Thyroid gland (tissue), 4 donors: ENCODE measurements around the gene NADSYN1. TPM values are rescaled to one million over a fixed set of nuclear protein-coding genes. Genes with fewer than 3 reads are reported as not detected.

Experiments
- DNase-seq, 2 donors: peaks; one replicate each; pipeline ENCODE4 v3.0.0-alpha.2; 2019
- H3K27ac ChIP-seq, 3 donors: fragments of 200-600 bp; sonication (generic); 1 replicate in 2 of 3; 2 replicates in 1 of 3; pipeline ENCODE4 v1.5.1; 2016 to 2019; ENCODE audit warnings: mild to moderate bottlenecking in 1 of 3, moderate library complexity in 1 of 3
- H3K27me3 ChIP-seq: fragments of 200-600 bp; sonication (generic); one replicate; pipeline ENCODE4 v1.5.1; 2019
- H3K36me3 ChIP-seq, 2 donors: fragments of 200-600 bp; sonication (generic); one replicate each; pipeline ENCODE4 v1.5.1; 2016 to 2019
- H3K4me1 ChIP-seq, 2 donors: fragments of 200-600 bp; sonication (generic); one replicate each; pipeline ENCODE4 v1.5.1; 2017 to 2019
- H3K4me3 ChIP-seq, 3 donors: fragments of 200-600 bp; sonication (generic); replicated peaks in 1 of 3; 1 replicate in 2 of 3; 2 replicates in 1 of 3; pipeline ENCODE4 v1.5.1; 2016; ENCODE audit warnings: mild to moderate bottlenecking in 1 of 3
- H3K9me3 ChIP-seq: fragments of 200-600 bp; sonication (generic); one replicate; pipeline ENCODE4 v1.5.1; 2017
- POLR2A ChIP-seq, 2 donors: fragments of 450-650 bp; IDR thresholded peaks; one replicate each; pipeline ENCODE4 v1.6.1; 2017; ENCODE audit warnings: antibody characterized with exemption in 2 of 2, mild to moderate bottlenecking in 2 of 2, moderate library complexity in 1 of 2
- WGBS, 2 donors: methylation state at CpG; one replicate each; pipeline ENCODE4 v1.1.5; 2017; 5-methylcytosine and 5-hydroxymethylcytosine counted together
- intact Hi-C: fragments of 100-400 bp; cut with DNase I; formaldehyde crosslinking; loops from one replicate; pipeline ENCODE4 v1.15.1; 2023
- total RNA-seq, 4 donors: library from RNA; depleted of rRNA; stranded (reverse); fragments of >200 nt; gene quantifications; one replicate each; pipeline ENCODE4 v1.2.3, GENCODE V29; 2016
- TF ChIP-seq, protein P1 (sequence below), 6 experiments: fragments of 200-600 bp in 3 of 6; fragments of 450-650 bp in 3 of 6; sonication (generic) in 3 of 6; IDR thresholded peaks; one replicate each; pipeline ENCODE4 v1.5.1; 2016 to 2019; ENCODE audit warnings: antibody characterized with exemption in 6 of 6, mild to moderate bottlenecking in 2 of 6, inconsistent platforms in 1 of 6, moderate library complexity in 1 of 6

Gene NADSYN1
- total RNA-seq, 4 donors from 2014 or later, result 41.9 to 102 (median 54.7) TPM

DNA sequence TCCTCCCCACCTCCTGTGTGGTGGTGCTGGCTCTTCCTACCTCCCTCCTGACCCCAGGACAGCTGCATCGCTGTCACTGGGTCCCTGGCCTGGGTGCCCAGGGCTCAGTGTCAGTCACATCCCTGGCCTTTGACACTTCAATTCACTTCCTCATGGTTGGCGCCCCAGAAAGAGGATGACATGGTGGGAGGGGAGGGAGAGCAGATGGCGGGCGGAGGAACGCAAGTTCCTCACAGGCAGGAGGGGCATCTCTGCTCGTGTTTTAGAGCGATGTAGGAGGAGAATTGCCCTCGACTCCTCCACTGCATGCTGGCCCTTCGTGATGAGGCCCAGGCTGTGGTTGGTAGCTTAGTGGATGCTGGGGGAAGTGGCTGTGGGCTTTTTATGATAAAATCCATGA is 38.9 kb downstream of the NADSYN1 start:
- H3K27me3 ChIP-seq, result no peaks in the 10 kb centered on the region
- WGBS, 2 donors, result 93% methylated on average over 9 of the region's 9 CpGs
- intact Hi-C loops, result no loop called here
- no peak overlapping the region for H3K4me3 ChIP-seq
- H3K36me3 ChIP-seq, result peaks cover 9 to 30% of the 10 kb centered on the region in 2 donors
- no peak for DNase-seq
- no peak overlapping the region for H3K27ac ChIP-seq
- H3K9me3 ChIP-seq, result no peaks in the 10 kb centered on the region
- no peaks in the 10 kb centered on the region for H3K4me1 ChIP-seq
- TF ChIP-seq, protein P1, sequence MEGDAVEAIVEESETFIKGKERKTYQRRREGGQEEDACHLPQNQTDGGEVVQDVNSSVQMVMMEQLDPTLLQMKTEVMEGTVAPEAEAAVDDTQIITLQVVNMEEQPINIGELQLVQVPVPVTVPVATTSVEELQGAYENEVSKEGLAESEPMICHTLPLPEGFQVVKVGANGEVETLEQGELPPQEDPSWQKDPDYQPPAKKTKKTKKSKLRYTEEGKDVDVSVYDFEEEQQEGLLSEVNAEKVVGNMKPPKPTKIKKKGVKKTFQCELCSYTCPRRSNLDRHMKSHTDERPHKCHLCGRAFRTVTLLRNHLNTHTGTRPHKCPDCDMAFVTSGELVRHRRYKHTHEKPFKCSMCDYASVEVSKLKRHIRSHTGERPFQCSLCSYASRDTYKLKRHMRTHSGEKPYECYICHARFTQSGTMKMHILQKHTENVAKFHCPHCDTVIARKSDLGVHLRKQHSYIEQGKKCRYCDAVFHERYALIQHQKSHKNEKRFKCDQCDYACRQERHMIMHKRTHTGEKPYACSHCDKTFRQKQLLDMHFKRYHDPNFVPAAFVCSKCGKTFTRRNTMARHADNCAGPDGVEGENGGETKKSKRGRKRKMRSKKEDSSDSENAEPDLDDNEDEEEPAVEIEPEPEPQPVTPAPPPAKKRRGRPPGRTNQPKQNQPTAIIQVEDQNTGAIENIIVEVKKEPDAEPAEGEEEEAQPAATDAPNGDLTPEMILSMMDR (IDR thresholded peaks at IDR 0.05), result no peak
- no peak for TF ChIP-seq POLR2A (IDR thresholded peaks at IDR 0.05)

DNA sequence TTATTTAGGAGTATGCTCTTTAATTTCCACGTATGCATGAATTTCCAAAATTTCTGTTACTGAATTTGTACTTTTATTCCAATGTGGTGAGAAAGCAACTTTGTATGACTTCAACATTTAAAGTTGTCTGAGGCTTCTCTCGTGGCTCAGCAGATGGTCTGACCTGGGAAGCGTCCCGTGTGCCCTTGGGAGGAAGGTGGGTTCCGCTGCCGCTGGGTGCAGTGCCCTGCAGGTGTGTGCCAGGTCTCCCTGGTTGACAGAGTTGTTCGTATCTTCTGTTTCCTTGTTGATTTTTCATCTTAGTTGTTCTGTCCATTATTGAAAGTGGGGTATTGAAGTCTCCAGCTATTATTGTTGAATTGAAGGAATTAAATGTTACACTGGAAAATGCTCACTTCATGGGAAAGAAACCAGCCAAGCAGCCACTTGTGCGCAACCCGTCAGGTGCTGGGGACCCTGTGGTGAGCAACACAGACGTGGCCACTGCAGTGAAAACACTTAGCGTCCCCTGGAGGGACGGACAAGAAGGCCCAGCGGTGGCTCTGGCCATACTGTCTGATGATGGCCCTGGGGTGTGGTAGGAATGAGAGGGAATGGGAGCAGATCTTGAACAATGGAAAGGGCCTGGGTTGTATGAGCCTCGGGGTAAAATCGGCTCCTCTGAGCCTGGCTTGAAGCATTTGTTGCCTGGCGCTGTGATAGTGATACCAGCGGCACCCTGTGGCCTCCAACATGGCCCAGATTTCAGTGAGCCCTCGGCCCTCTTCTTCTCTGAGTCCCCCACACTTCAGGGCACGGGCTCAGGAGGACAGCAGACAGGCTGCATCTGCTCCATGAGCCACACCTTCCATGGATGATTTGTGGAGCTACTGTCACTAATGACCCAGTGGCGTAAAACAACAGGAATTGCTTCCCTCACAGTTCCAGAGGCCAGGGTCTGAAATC is 42.6 kb downstream of the NADSYN1 start:
- Histone ChIP-seq H3K4me3 (no peak overlapping the region), H3K36me3 (peaks cover 34 to 58% of the 10 kb centered on the region in 2 donors), H3K4me1 (peaks cover 0 to 4% of the 10 kb centered on the region in 2 donors), H3K27me3 (no peaks in the 10 kb centered on the region), H3K9me3 (no peaks in the 10 kb centered on the region), H3K27ac (no peak overlapping the region)
- 95 to 96% methylated on average over 20 of the region's 20 CpGs for WGBS, 2 donors
- no peak for DNase-seq
- TF ChIP-seq POLR2A (IDR thresholded peaks at IDR 0.05), result no peak
- TF ChIP-seq, protein P1 (IDR thresholded peaks at IDR 0.05), result no peak
- intact Hi-C loops, result no loop called here

DNA sequence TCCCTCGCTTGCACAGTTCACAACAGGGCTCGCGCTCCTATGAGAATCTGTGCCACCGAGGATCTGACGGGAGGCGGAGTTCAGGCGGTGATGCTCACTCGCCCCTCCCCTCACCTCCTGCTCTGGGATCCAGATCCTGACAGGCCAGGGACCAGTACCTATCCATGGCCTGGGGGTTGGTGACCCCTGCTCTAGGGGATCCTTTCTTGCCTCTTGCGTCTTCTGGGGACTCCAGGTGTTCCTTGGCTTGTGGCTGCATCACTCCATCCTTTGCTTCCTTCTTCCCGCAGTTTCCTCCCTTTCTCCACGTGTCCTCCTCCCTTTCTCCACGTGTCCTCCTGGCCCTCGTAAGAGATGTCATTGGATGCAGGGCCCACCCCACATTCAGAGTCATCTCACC is 43.4 kb downstream of the NADSYN1 start:
- intact Hi-C loops, result no loop called here
- Histone ChIP-seq H3K27ac (no peak overlapping the region), H3K36me3 (peaks cover 34 to 54% of the 10 kb centered on the region in 2 donors), H3K4me1 (peaks cover 0 to 7% of the 10 kb centered on the region in 2 donors), H3K27me3 (no peaks in the 10 kb centered on the region), H3K9me3 (no peaks in the 10 kb centered on the region), H3K4me3 (no peak overlapping the region)
- DNase-seq, result no peak
- TF ChIP-seq POLR2A (IDR thresholded peaks at IDR 0.05), result no peak
- TF ChIP-seq, protein P1 (IDR thresholded peaks at IDR 0.05), result no peak
- 97 to 98% methylated on average over 13 of the region's 13 CpGs for WGBS, 2 donors

DNA sequence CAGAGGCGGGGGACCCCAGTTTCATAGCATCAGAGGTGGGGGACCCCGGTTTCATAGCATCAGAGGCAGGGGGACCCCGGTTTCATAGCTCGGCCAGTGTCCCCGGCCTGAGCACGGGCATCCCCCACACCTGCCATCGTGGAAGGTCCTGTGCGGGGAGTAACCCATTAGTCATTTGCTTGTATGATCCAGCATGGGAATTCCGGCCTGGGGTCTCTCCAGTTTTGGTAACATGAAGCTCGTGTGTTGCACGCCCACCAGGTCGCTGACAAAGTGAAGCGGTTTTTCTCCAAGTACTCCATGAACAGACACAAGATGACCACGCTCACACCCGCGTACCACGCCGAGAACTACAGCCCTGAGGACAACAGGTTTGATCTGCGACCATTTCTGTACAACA is 45.1 kb downstream of the NADSYN1 start:
- intact Hi-C loops, result no loop called here
- Histone ChIP-seq H3K36me3 (peaks cover 29 to 52% of the 10 kb centered on the region in 2 donors), H3K4me3 (no peak overlapping the region), H3K9me3 (no peaks in the 10 kb centered on the region), H3K27me3 (no peaks in the 10 kb centered on the region), H3K27ac (no peak overlapping the region), H3K4me1 (peaks cover 0 to 7% of the 10 kb centered on the region in 2 donors)
- DNase-seq, result no peak
- TF ChIP-seq, protein P1 (IDR thresholded peaks at IDR 0.05), result no peak
- no peak for TF ChIP-seq POLR2A (IDR thresholded peaks at IDR 0.05)
- 95 to 96% methylated on average over 19 of the region's 19 CpGs for WGBS, 2 donors

DNA sequence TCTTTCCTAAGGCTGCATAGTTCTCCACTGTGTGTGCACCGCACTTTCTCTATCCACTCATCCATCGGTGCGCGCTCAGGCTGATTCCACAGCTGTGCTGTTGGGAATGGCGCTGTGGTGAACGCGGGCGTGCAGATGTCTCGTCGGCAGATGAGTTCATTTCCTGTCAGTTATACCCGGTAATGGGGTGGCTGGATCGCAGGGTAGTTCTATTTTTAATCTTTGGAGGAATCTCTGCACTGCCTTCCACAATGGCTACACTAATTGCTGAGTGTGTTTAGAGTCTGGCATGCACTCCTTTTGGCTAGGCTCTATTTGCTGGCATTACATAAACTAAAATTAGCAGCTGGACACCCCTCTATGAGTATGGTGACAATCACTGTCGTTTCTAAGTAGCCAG is 46.1 kb downstream of the NADSYN1 start:
- Histone ChIP-seq H3K36me3 (peaks cover 27 to 50% of the 10 kb centered on the region in 2 donors), H3K4me1 (peaks cover 0 to 7% of the 10 kb centered on the region in 2 donors), H3K27me3 (no peaks in the 10 kb centered on the region), H3K9me3 (no peaks in the 10 kb centered on the region), H3K27ac (no peak overlapping the region), H3K4me3 (no peak overlapping the region)
- 86 to 91% methylated on average over 13 of the region's 13 CpGs for WGBS, 2 donors
- no peak for DNase-seq
- intact Hi-C loops, result no loop called here
- TF ChIP-seq, protein P1 (IDR thresholded peaks at IDR 0.05), result no peak
- TF ChIP-seq POLR2A (IDR thresholded peaks at IDR 0.05), result no peak
